ENCODE measurements around the gene AOPEP.

DNA sequence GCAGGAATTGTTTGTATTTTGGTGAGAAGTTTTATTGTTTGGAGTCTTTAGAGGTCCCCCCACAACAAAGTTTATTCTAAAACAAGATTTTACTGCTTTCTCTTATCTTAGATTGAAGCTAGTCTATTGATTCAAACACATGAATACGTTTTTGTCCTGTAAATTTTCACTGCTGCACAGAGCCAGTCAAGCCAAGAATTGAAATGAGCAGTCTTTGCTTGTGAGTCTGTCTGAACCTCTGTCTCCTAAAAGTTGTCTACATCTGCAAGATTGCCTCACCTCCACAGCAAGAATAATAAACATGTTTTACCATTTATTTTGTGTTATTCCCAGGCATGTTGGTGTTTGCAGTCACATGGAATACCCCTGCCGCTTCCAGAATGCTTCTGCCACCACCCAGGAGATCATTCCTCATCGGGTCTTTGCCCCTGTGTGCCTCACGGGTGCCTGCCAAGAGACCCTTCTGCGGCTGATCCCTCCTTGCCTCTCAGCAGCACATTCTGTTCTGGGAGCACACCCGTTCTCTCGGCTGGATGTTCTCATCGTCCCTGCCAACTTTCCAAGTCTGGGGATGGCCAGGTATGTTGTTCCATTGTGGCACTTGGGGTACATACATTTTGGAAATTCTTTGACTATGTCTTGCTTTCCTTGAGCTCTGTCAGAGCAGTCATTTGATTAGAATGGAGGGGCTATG, 74.1 kb downstream of the AOPEP start:
- TF ChIP-seq, protein P1, sequence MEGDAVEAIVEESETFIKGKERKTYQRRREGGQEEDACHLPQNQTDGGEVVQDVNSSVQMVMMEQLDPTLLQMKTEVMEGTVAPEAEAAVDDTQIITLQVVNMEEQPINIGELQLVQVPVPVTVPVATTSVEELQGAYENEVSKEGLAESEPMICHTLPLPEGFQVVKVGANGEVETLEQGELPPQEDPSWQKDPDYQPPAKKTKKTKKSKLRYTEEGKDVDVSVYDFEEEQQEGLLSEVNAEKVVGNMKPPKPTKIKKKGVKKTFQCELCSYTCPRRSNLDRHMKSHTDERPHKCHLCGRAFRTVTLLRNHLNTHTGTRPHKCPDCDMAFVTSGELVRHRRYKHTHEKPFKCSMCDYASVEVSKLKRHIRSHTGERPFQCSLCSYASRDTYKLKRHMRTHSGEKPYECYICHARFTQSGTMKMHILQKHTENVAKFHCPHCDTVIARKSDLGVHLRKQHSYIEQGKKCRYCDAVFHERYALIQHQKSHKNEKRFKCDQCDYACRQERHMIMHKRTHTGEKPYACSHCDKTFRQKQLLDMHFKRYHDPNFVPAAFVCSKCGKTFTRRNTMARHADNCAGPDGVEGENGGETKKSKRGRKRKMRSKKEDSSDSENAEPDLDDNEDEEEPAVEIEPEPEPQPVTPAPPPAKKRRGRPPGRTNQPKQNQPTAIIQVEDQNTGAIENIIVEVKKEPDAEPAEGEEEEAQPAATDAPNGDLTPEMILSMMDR (IDR thresholded peaks at IDR 0.05 in 4 of 5, conservative IDR thresholded peaks at IDR 0.05 in 1 of 5), result no peak
- TF ChIP-seq POLR2A (IDR thresholded peaks at IDR 0.05), result no peak
